PC-3 (cell line): ENCODE measurements around the gene LAMB4.

Experiments
- EZH2 ChIP-seq: fragments of 300-600 bp; sonication (generic); IDR thresholded peaks from one replicate; pipeline ENCODE4 v1.6.1; 2017; ENCODE audit warnings: antibody characterized with exemption, mild to moderate bottlenecking, low read length; ENCODE audit not compliant: unreplicated experiment
- EZH2phosphoT487 ChIP-seq: fragments of 300-600 bp; sonication (generic); IDR thresholded peaks from 2 replicates; pipeline ENCODE4 v1.6.1; 2018; ENCODE audit warnings: mild to moderate bottlenecking, antibody characterized with exemption, low read length, borderline replicate concordance
- TF ChIP-seq, protein P1 (sequence below): fragments of 300-600 bp; sonication (generic); conservative IDR thresholded peaks from 2 replicates; pipeline ENCODE4 v1.5.1; 2017; ENCODE audit warnings: antibody characterized with exemption, low read depth, mild to moderate bottlenecking, low read length

GRCh38 chr7:107977048-107977447, 153.1 kb downstream of the LAMB4 start:
- TF ChIP-seq, protein P1, sequence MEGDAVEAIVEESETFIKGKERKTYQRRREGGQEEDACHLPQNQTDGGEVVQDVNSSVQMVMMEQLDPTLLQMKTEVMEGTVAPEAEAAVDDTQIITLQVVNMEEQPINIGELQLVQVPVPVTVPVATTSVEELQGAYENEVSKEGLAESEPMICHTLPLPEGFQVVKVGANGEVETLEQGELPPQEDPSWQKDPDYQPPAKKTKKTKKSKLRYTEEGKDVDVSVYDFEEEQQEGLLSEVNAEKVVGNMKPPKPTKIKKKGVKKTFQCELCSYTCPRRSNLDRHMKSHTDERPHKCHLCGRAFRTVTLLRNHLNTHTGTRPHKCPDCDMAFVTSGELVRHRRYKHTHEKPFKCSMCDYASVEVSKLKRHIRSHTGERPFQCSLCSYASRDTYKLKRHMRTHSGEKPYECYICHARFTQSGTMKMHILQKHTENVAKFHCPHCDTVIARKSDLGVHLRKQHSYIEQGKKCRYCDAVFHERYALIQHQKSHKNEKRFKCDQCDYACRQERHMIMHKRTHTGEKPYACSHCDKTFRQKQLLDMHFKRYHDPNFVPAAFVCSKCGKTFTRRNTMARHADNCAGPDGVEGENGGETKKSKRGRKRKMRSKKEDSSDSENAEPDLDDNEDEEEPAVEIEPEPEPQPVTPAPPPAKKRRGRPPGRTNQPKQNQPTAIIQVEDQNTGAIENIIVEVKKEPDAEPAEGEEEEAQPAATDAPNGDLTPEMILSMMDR = no peak
- TF ChIP-seq EZH2 (no peak), EZH2phosphoT487 (no peak)
